Measurements from ENCODE around the gene USP43.

USP43 gene

GRCh38 chr17:9767432-9767991, 122.2 kb downstream of the USP43 start:
- H3K36me3 Mint-ChIP-seq (ENCODE audit: low read depth), result no peaks in the 10 kb centered on the region
- peaks cover 10% of the 10 kb centered on the region for H3K27me3 Mint-ChIP-seq
- no peaks in the 10 kb centered on the region for H3K9me3 Mint-ChIP-seq
- no peaks in the 10 kb centered on the region for H3K4me1 Mint-ChIP-seq (ENCODE audit: low read depth)
- H3K4me3 Mint-ChIP-seq, result no peak overlapping the region
- H3K27ac Mint-ChIP-seq, result no peak overlapping the region

- Mint-ChIP-seq H3K27me3 (peaks cover 9% of the 10 kb centered on the region), H3K27ac (no peak overlapping the region), H3K9me3 (no peaks in the 10 kb centered on the region), H3K4me3 (no peak overlapping the region), H3K4me1 (ENCODE audit: low read depth) (no peaks in the 10 kb centered on the region), H3K36me3 (ENCODE audit: low read depth) (no peaks in the 10 kb centered on the region)
Measured at GRCh38 chr17:9768381-9768934, 123.1 kb downstream of the USP43 start.

GRCh38 chr17:9769036-9769695, 123.8 kb downstream of the USP43 start:
- Mint-ChIP-seq H3K4me1 (ENCODE audit: low read depth) (no peaks in the 10 kb centered on the region), H3K4me3 (no peak overlapping the region), H3K9me3 (no peaks in the 10 kb centered on the region), H3K27me3 (peaks cover 6% of the 10 kb centered on the region), H3K27ac (no peak overlapping the region), H3K36me3 (ENCODE audit: low read depth) (no peaks in the 10 kb centered on the region)

GRCh38 chr17:9771465-9771864, 126.1 kb downstream of the USP43 start:
- no peak overlapping the region for H3K4me3 Mint-ChIP-seq
- H3K9me3 Mint-ChIP-seq, result no peaks in the 10 kb centered on the region
- H3K36me3 Mint-ChIP-seq (ENCODE audit: low read depth), result no peaks in the 10 kb centered on the region
- no peaks in the 10 kb centered on the region for H3K27me3 Mint-ChIP-seq
- H3K27ac Mint-ChIP-seq, result no peak overlapping the region
- H3K4me1 Mint-ChIP-seq (ENCODE audit: low read depth), result no peaks in the 10 kb centered on the region

- no peaks in the 10 kb centered on the region for H3K9me3 Mint-ChIP-seq
- no peaks in the 10 kb centered on the region for H3K4me1 Mint-ChIP-seq (ENCODE audit: low read depth)
- no peaks in the 10 kb centered on the region for H3K36me3 Mint-ChIP-seq (ENCODE audit: low read depth)
- no peak overlapping the region for H3K27ac Mint-ChIP-seq
- H3K4me3 Mint-ChIP-seq, result no peak overlapping the region
- H3K27me3 Mint-ChIP-seq, result peaks cover 3% of the 10 kb centered on the region
Measured at GRCh38 chr17:9772658-9773057, 127.3 kb downstream of the USP43 start.

GRCh38 chr17:9776911-9777310, 131.6 kb downstream of the USP43 start:
- H3K4me1 Mint-ChIP-seq (ENCODE audit: low read depth), result no peaks in the 10 kb centered on the region
- H3K9me3 Mint-ChIP-seq, result no peaks in the 10 kb centered on the region
- peaks cover 4% of the 10 kb centered on the region for H3K27me3 Mint-ChIP-seq
- no peak overlapping the region for H3K27ac Mint-ChIP-seq
- H3K36me3 Mint-ChIP-seq (ENCODE audit: low read depth), result no peaks in the 10 kb centered on the region
- H3K4me3 Mint-ChIP-seq, result no peak overlapping the region
